Fibroblast of lung (primary cell): ENCODE measurements around the gene PPIB. TPM values are rescaled to one million over a fixed set of nuclear protein-coding genes. Genes with fewer than 3 reads are reported as not detected.

Experiments used
- DNase-seq, 2 donors: peaks; one replicate each; pipeline versions ENCODE4 v3.0.0 to v3.0.0-alpha.2; 2010; ENCODE audit warnings: low read depth in 2 of 2
- H2AFZ ChIP-seq: 2 replicates; pipeline ENCODE4 v1.5.1; 2012; ENCODE audit warnings: low read length, control low read depth, inconsistent platforms
- H3K27ac ChIP-seq: 2 replicates; pipeline ENCODE4 v1.5.1; 2011; ENCODE audit warnings: low read length, control low read depth; ENCODE audit not compliant: insufficient read depth
- H3K27me3 ChIP-seq: 2 replicates; pipeline ENCODE4 v1.5.1; 2011; ENCODE audit warnings: mild to moderate bottlenecking, low read length; ENCODE audit not compliant: control insufficient read depth, insufficient read depth
- H3K36me3 ChIP-seq: 2 replicates; pipeline ENCODE4 v1.5.1; 2011; ENCODE audit warnings: low read length; ENCODE audit not compliant: control insufficient read depth, insufficient read depth
- H3K4me1 ChIP-seq: 2 replicates; pipeline ENCODE4 v1.5.1; 2011; ENCODE audit warnings: low read length; ENCODE audit not compliant: control insufficient read depth, insufficient read depth; ENCODE audit errors: extremely low read depth
- H3K4me2 ChIP-seq: 2 replicates; pipeline ENCODE4 v1.5.1; 2011; ENCODE audit warnings: low read length, control low read depth; ENCODE audit not compliant: insufficient read depth; ENCODE audit errors: extremely low read depth
- H3K4me3 ChIP-seq, 4 experiments: fragments of 200-600 bp in 1 of 4; sonication (generic) in 1 of 4; replicated peaks in 1 of 4; 2 replicates each; pipeline ENCODE4 v1.5.1; 2011 to 2016; ENCODE audit warnings: low read length in 4 of 4, low read depth in 3 of 4, mild to moderate bottlenecking in 3 of 4, control low read depth in 2 of 4, inconsistent platforms in 1 of 4, mixed read lengths in 1 of 4; ENCODE audit not compliant: insufficient read depth in 1 of 4; ENCODE audit errors: control extremely low read depth in 1 of 4
- H3K79me2 ChIP-seq: 2 replicates; pipeline ENCODE4 v1.5.1; 2012; ENCODE audit warnings: mild to moderate bottlenecking, low read length, inconsistent platforms; ENCODE audit not compliant: control insufficient read depth, insufficient read depth
- H3K9ac ChIP-seq: 2 replicates; pipeline ENCODE4 v1.5.1; 2011; ENCODE audit warnings: mild to moderate bottlenecking, low read length, control low read depth; ENCODE audit not compliant: insufficient read depth
- H3K9me3 ChIP-seq: 2 replicates; pipeline ENCODE4 v1.5.1; 2012; ENCODE audit warnings: low read depth, low read length; ENCODE audit not compliant: control insufficient read depth, insufficient read depth
- H4K20me1 ChIP-seq: 2 replicates; pipeline ENCODE4 v1.5.1; 2011; ENCODE audit warnings: low read length; ENCODE audit not compliant: control insufficient read depth, insufficient read depth; ENCODE audit errors: extremely low read depth
- CTCF ChIP-seq, 2 donors: IDR thresholded peaks in 1 of 2; conservative IDR thresholded peaks in 1 of 2; 1 replicate in 1 of 2; 2 replicates in 1 of 2; pipeline ENCODE4 v1.5.1; 2011 to 2012; ENCODE audit warnings: low read length in 2 of 2, control low read depth in 1 of 2, inconsistent platforms in 1 of 2, low read depth in 1 of 2, mild to moderate bottlenecking in 1 of 2
- EZH2 ChIP-seq: IDR thresholded peaks from 2 replicates; pipeline ENCODE4 v1.5.1; 2012; ENCODE audit warnings: low read length, control low read depth, mild to moderate bottlenecking; ENCODE audit errors: missing control alignments
- polyA plus RNA-seq, 2 donors: library from polyadenylated mRNA; depleted of rRNA in 1 of 2; stranded (reverse) in 1 of 2; unstranded in 1 of 2; fragments of >200 nt; gene quantifications; 2 replicates each; pipeline ENCODE4 v1.2.1, GENCODE V29; 2011 to 2012; ENCODE audit warnings: missing spikeins in 1 of 2
- total RNA-seq: library from RNA; depleted of rRNA; stranded (reverse); fragments of >200 nt; gene quantifications from 2 replicates; pipeline ENCODE4 v1.2.1, GENCODE V29; 2014

The PPIB gene
- total and polyA plus RNA-seq, 2 donors (not counting 1 experiment from before 2014, with no cell fraction given) = 639 to 1,174 TPM

- no peak overlapping the region for H3K4me3 ChIP-seq
- peak; percentile 53 to 61 for DNase-seq
- H3K9me3 ChIP-seq = no peaks in the 10 kb centered on the region
- peaks cover 23% of the 10 kb centered on the region for H3K36me3 ChIP-seq
- no peaks in the 10 kb centered on the region for H3K4me1 ChIP-seq
- H4K20me1 ChIP-seq = no peaks in the 10 kb centered on the region
- no peak overlapping the region for H3K4me2 ChIP-seq
- no peaks in the 10 kb centered on the region for H3K79me2 ChIP-seq
- no peak overlapping the region for H2AFZ ChIP-seq
- no peaks in the 10 kb centered on the region for H3K27me3 ChIP-seq
- no peak for TF ChIP-seq CTCF (conservative IDR thresholded peaks at IDR 0.05 in 1 of 2, IDR thresholded peaks at IDR 0.05 in 1 of 2; ENCODE audit: low read depth in 1 of 2, low read length in 2 of 2)
- no peak for TF ChIP-seq EZH2
- H3K27ac ChIP-seq = no peak overlapping the region
- H3K9ac ChIP-seq = no peak overlapping the region
These were observed 28.4 kb downstream of the PPIB start for GRCh38 chr15:64134345-64134829.

GRCh38 chr15:64133623-64134344, 29.0 kb downstream of the PPIB start:
- no peak overlapping the region for H3K4me3 ChIP-seq
- no peaks in the 10 kb centered on the region for H3K79me2 ChIP-seq
- peak in 1 of 2 donors; percentile 9 for DNase-seq
- H3K4me1 ChIP-seq = no peaks in the 10 kb centered on the region
- H2AFZ ChIP-seq = no peak overlapping the region
- no peak overlapping the region for H3K27ac ChIP-seq
- H3K9me3 ChIP-seq = no peaks in the 10 kb centered on the region
- H3K4me2 ChIP-seq = no peak overlapping the region
- H3K36me3 ChIP-seq = peaks cover 22% of the 10 kb centered on the region
- H3K27me3 ChIP-seq = no peaks in the 10 kb centered on the region
- TF ChIP-seq EZH2 (no peak), CTCF (conservative IDR thresholded peaks at IDR 0.05 in 1 of 2, IDR thresholded peaks at IDR 0.05 in 1 of 2; ENCODE audit: low read depth in 1 of 2, low read length in 2 of 2) (no peak)
- H3K9ac ChIP-seq = no peak overlapping the region
- H4K20me1 ChIP-seq = no peaks in the 10 kb centered on the region

- H3K4me1 ChIP-seq = no peaks in the 10 kb centered on the region
- H3K9ac ChIP-seq = no peak overlapping the region
- H3K4me3 ChIP-seq = no peak overlapping the region
- no peak overlapping the region for H2AFZ ChIP-seq
- no peaks in the 10 kb centered on the region for H3K27me3 ChIP-seq
- no peaks in the 10 kb centered on the region for H4K20me1 ChIP-seq
- H3K79me2 ChIP-seq = no peaks in the 10 kb centered on the region
- no peak overlapping the region for H3K4me2 ChIP-seq
- H3K36me3 ChIP-seq = peaks cover 16% of the 10 kb centered on the region
- H3K27ac ChIP-seq = no peak overlapping the region
- no peak for DNase-seq
- no peaks in the 10 kb centered on the region for H3K9me3 ChIP-seq
- TF ChIP-seq EZH2 (no peak), CTCF (conservative IDR thresholded peaks at IDR 0.05 in 1 of 2, IDR thresholded peaks at IDR 0.05 in 1 of 2; ENCODE audit: low read depth in 1 of 2, low read length in 2 of 2) (no peak)
These were observed 30.6 kb downstream of the PPIB start for GRCh38 chr15:64132217-64132616.
